ENCODE results near the gene EYS.

EYS gene

DNA sequence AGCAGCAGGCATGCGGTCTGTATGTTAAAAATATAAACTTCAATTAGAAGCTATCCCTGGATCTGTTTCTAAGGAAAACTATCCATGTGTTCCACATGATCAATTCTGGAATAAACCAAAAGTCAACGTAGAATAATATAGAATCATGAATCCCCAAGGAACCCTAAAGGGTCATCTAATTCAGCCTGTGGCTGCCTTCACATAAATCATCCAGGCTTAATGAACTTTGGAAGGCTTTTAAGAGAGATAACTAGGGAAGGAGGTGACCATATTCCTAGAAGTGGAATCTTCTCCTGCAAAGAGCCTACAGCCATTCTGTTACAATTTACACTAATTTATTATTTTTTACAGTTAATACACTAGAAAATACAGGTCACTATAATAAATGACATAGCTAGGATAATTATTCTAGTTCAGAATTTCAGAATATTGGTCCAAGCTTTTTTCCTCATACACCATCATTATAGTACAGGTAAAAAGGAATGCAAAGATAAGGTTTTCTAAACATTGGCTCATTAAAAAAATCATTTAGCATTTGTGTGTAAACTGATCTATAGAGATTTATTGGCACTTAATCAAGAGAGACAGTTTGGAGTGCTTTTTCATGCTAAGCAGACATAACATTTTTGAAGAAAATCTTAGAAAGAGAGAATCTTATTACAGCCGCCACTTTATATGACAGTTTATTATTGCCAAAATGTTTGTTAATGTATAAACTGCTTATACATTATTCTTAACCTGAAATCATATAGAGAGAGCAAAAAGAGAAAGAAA lies 1220.3 kb downstream of the EYS start:
- Histone ChIP-seq H3K9me2 (replicated peaks; ENCODE audit: control insufficient read depth, low read length) (no peaks in the 10 kb centered on the region), H4K20me1 (ENCODE audit: control insufficient read depth, insufficient read depth, low read depth, low read length) (no peaks in the 10 kb centered on the region), H3K27me3 (ENCODE audit: control insufficient read depth, low read length) (no peaks in the 10 kb centered on the region), H3K79me2 (ENCODE audit: control insufficient read depth, low read length) (no peaks in the 10 kb centered on the region), H3K4me1 (ENCODE audit: control insufficient read depth, low read length) (no peaks in the 10 kb centered on the region), H3K36me3 (ENCODE audit: control insufficient read depth, low read length) (no peaks in the 10 kb centered on the region), H3K4me3 (ENCODE audit: low read length) (no peak overlapping the region), H3K27ac (ENCODE audit: low read depth, low read length) (no peak overlapping the region), H3K9me3 (ENCODE audit: control insufficient read depth, insufficient read depth, low read length) (no peaks in the 10 kb centered on the region), H3F3A (ENCODE audit: control insufficient read depth, insufficient read depth) (no peaks in the 10 kb centered on the region), H3K4me2 (ENCODE audit: low read length) (no peak overlapping the region)
- TF ChIP-seq, protein P1, sequence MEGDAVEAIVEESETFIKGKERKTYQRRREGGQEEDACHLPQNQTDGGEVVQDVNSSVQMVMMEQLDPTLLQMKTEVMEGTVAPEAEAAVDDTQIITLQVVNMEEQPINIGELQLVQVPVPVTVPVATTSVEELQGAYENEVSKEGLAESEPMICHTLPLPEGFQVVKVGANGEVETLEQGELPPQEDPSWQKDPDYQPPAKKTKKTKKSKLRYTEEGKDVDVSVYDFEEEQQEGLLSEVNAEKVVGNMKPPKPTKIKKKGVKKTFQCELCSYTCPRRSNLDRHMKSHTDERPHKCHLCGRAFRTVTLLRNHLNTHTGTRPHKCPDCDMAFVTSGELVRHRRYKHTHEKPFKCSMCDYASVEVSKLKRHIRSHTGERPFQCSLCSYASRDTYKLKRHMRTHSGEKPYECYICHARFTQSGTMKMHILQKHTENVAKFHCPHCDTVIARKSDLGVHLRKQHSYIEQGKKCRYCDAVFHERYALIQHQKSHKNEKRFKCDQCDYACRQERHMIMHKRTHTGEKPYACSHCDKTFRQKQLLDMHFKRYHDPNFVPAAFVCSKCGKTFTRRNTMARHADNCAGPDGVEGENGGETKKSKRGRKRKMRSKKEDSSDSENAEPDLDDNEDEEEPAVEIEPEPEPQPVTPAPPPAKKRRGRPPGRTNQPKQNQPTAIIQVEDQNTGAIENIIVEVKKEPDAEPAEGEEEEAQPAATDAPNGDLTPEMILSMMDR (IDR thresholded peaks at IDR 0.05; ENCODE audit: low read depth, low read length, poor library complexity, severe bottlenecking) = no peak
- TF ChIP-seq EZH2phosphoT487 (IDR thresholded peaks at IDR 0.05; ENCODE audit: borderline replicate concordance, low read length) = no peak

GRCh38 chr6:64483956-64484499 lies 1223.0 kb downstream of the EYS start:
- H3K9me2 ChIP-seq (replicated peaks; ENCODE audit: control insufficient read depth, low read length) = no peaks in the 10 kb centered on the region
- no peaks in the 10 kb centered on the region for H3K4me1 ChIP-seq (ENCODE audit: control insufficient read depth, low read length)
- H4K20me1 ChIP-seq (ENCODE audit: control insufficient read depth, insufficient read depth, low read depth, low read length) = no peaks in the 10 kb centered on the region
- no peak overlapping the region for H3K4me2 ChIP-seq (ENCODE audit: low read length)
- H3F3A ChIP-seq (ENCODE audit: control insufficient read depth, insufficient read depth) = no peaks in the 10 kb centered on the region
- H3K9me3 ChIP-seq (ENCODE audit: control insufficient read depth, insufficient read depth, low read length) = no peaks in the 10 kb centered on the region
- no peaks in the 10 kb centered on the region for H3K36me3 ChIP-seq (ENCODE audit: control insufficient read depth, low read length)
- TF ChIP-seq, protein P1 (IDR thresholded peaks at IDR 0.05; ENCODE audit: low read depth, low read length, poor library complexity, severe bottlenecking) = no peak
- TF ChIP-seq EZH2phosphoT487 (IDR thresholded peaks at IDR 0.05; ENCODE audit: borderline replicate concordance, low read length) = no peak
- H3K79me2 ChIP-seq (ENCODE audit: control insufficient read depth, low read length) = no peaks in the 10 kb centered on the region
- no peak overlapping the region for H3K4me3 ChIP-seq (ENCODE audit: low read length)
- no peaks in the 10 kb centered on the region for H3K27me3 ChIP-seq (ENCODE audit: control insufficient read depth, low read length)
- no peak overlapping the region for H3K27ac ChIP-seq (ENCODE audit: low read depth, low read length)

DNA sequence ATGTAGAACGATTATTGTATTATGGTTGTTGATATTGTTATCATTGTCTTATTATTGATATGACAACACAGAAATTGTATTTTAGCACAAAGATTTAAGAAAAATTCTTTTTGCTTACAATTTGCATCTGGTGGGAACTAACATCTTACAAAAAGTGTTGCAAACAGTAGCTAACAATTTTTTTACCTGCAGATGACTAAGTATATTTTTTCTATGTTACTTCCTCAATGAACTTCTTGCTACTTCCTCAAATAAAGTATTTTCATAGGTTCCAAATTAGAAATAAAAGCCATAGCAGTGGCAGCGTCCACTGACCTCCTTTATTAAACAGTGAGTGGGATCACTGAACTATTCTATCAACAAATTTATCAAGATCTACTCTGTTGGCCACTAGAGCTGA lies 1224.4 kb downstream of the EYS start:
- no peaks in the 10 kb centered on the region for H3K27me3 ChIP-seq (ENCODE audit: control insufficient read depth, low read length)
- no peaks in the 10 kb centered on the region for H4K20me1 ChIP-seq (ENCODE audit: control insufficient read depth, insufficient read depth, low read depth, low read length)
- H3K4me1 ChIP-seq (ENCODE audit: control insufficient read depth, low read length) = no peaks in the 10 kb centered on the region
- no peak for TF ChIP-seq EZH2phosphoT487 (IDR thresholded peaks at IDR 0.05; ENCODE audit: borderline replicate concordance, low read length)
- TF ChIP-seq, protein P1 (IDR thresholded peaks at IDR 0.05; ENCODE audit: low read depth, low read length, poor library complexity, severe bottlenecking) = no peak
- no peaks in the 10 kb centered on the region for H3K9me3 ChIP-seq (ENCODE audit: control insufficient read depth, insufficient read depth, low read length)
- H3F3A ChIP-seq (ENCODE audit: control insufficient read depth, insufficient read depth) = no peaks in the 10 kb centered on the region
- no peaks in the 10 kb centered on the region for H3K36me3 ChIP-seq (ENCODE audit: control insufficient read depth, low read length)
- H3K9me2 ChIP-seq (replicated peaks; ENCODE audit: control insufficient read depth, low read length) = no peaks in the 10 kb centered on the region
- no peak overlapping the region for H3K27ac ChIP-seq (ENCODE audit: low read depth, low read length)
- no peak overlapping the region for H3K4me2 ChIP-seq (ENCODE audit: low read length)
- no peak overlapping the region for H3K4me3 ChIP-seq (ENCODE audit: low read length)
- H3K79me2 ChIP-seq (ENCODE audit: control insufficient read depth, low read length) = no peaks in the 10 kb centered on the region
